Renal cortical epithelial cell (primary cell): ENCODE measurements around the gene ZBP1. TPM values are rescaled to one million over a fixed set of nuclear protein-coding genes. Genes with fewer than 3 reads are reported as not detected.

Experiments
- DNase-seq: peaks from one replicate; pipeline ENCODE4 v3.0.0-alpha.2; 2011; ENCODE audit warnings: low read depth
- total RNA-seq: library from RNA; depleted of rRNA; stranded (reverse); fragments of >200 nt; gene quantifications from 2 replicates; pipeline ENCODE4 v1.2.3, GENCODE V29; 2014

Gene ZBP1
- total RNA-seq, 1 donor from 2014 or later = not detected

DNA sequence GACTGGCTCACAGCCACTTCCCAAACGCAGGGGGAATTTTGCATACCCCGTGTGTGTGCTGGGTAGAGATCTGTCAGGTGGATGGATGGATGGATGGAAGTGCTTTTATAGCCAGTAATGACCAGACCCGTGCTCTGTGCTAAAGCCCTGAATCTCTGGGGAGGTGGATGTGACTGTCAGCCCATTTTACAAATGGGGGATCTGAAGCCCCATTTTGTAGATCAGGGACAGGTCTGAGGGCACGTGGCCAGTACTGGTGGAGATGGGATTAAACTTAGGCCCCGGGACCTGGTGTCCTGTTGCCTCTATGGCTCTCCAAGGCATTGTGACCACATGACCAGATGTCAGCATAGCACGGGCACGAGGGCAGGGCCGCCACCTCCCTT, 38.2 kb upstream of the ZBP1 start:
- no peak for DNase-seq

DNA sequence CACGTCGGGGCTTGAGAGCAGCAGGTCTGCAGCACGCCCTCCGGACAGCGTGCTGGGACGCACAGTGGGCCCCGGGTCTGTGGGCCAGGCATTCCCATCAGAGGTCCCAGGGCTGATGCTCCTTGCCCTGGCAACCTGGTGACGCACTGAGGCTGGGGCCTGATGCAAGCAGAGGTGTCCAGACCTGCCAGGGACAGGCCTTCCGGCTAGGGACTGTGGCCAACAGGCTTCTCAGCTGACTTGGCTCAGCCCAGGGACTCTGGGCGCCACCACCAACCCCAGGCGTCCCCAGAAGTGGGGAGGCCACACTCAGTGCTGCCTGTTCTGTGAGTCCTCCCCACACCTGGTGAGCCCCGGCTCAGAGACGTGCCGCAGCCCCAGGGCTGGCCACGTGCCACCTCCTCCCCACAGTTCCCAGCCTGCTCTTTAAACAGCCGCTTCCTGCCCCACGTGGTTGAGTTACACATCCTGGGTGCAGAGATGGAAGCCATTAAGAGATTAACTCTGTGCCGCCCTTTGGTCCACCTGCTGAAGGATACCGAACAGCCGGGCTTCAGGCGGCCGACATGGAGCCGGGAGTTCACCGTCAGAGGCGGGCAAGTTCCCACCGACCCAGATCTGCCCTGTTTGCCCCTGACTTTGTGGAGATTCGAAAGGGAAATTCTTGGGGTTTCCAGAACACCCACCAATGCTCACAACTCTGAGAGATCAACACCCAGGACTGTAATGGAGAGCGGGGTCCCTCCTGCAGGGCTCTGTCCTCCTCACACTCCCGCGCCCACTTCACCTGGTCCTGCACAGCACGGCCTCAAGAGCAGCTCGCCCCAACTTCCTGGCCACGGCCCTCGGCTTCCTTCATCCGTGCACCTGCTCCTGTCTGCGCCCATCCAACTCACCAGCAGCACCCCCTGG, 37.6 kb upstream of the ZBP1 start:
- DNase-seq = no peak

DNA sequence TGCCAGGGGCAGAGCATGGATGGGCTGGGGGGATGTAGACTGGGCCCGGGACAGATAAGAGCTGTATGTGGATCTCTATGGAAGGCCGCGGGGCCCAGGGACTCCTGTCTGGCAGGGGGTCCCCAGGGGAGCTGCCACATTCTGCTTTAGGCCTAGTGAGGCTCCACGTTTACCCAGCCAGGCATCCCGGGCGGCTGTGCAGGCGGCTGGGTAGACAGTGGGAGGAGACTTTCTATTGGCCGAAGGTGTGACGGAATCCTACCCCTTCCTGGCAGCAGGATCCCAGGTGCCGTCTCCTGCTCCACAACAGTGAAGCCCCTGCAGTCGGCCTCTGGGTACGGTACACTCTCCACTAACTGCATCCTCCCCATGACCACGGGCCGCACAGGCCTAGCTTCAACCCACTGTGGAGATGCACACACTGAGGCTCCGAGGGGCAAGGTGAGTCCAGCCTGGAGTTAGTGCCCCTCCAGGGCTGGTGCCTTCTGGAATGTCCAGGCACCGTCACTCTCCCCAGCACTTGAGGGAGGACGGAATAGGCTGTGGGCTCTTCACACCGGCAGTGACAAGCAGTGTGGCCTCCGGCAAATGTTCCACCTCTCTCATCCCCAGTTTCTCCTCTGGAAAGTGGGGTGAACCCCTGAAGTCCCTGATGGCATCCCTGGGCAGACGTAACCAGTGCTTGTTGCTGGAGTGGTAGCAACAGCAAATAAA, 36.8 kb upstream of the ZBP1 start:
- no peak for DNase-seq

DNA sequence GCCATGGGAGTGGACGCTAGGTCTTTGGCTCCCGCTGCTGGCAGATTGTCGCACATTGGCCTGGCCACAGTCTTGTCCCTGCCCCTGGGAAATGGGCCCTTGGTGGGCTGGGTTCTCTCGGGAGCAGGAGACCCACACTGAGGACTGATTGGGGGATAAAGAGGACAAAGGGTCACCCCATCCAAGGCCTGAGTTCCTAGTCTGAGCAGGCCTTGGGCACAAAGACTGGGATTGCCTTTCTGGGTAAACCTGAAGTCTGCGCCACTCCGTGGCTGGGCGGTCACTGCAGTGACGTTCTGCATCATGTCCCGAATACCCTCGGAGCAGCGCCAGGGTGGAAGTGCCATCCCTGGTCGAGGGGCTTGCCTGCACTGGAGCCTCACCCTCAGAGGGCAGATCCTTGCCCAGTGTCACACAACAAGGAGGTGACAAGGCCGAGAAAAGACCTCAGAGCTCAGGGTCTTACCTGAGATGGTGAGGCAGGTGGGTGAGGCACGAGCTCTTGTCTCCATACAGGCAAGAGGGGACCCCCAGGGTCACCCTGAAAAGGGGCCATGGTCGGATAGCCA, 36.1 kb upstream of the ZBP1 start:
- no peak for DNase-seq

DNA sequence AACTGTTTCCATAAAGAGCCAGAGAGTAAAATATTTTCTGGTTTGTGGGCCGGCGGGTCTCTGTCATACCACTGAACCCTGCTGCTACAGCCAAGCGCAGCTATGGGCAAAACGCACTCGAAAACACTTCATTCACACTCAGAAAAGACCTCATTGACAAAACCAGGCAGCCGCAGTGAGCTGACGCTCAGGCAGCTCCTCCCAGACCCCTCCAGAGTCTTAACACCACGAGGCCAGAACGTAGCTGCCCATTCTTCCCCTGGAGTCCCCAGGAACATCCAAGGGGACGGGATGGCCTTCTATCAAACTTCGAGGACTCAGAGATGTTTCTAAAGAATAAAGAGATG, 35.6 kb upstream of the ZBP1 start:
- DNase-seq = no peak

DNA sequence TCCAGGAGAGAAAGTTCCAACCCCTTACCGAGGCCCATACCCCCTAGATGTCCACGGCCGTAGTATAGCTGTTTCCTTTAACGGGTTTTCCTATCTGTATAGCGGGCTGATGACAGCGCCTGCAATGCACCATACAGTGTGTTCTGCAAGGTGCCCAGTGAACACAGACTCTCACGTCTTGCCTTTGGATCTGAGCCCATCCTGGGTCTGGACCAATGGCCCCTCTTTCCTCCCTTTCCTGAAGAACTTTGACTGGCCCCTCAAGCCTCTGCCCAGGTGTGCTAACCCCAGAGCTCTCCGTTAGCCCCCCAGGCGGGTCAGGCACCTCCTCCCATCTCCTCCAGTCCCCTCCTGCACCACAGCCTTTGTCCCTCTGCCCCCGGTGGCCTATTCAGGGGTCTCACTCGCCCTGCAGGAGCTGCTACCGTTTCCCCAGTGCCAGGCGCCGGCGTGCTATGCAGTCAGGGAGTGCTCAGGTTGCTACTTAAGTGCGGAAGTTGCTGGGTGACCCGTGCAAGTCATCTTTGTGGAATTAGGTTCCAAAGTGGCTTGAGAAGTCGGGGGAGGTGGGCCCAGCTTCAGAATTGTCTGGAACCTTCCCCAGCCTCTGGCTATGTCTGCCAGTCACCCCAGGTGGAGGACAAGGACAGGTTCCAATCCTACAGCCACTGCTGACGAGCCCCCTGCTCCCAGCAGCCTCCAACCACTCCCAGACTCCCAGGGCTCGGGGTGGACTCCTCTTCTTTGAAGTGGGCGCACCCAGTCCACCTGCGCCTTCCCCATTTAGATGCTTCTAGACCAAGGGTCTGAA, 35.0 kb upstream of the ZBP1 start:
- no peak for DNase-seq

DNA sequence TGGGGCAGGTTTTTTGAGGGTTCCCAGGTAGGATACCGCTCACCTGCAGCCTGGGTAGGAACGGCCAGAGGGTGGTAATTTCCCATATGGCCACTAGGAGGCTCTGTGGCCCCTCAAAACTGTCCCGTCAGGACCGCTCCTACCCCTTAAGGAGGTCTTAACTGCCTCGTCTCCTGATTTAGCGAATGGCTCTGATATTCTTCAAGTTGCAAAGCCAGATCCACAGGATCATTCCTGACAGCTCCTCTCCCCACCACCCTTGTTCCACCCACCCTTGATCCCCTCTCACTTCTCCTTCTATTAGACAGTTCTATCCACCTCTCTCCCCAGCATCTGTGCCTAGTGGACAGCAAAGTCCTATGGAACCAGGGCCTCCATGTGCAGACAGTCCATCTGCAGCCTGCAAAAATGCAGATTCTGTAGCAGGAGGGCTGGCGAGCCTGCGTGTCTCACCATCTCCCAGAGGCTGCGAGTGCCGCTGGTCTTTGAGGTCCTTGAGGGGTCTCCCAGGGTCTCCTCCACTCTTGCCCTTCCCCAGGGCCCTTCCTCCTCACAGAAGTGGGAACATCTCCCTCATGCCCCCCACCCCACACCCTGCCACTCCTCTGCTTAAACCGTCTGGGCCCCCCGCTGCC, 34.3 kb upstream of the ZBP1 start:
- peak; percentile 31 for DNase-seq

DNA sequence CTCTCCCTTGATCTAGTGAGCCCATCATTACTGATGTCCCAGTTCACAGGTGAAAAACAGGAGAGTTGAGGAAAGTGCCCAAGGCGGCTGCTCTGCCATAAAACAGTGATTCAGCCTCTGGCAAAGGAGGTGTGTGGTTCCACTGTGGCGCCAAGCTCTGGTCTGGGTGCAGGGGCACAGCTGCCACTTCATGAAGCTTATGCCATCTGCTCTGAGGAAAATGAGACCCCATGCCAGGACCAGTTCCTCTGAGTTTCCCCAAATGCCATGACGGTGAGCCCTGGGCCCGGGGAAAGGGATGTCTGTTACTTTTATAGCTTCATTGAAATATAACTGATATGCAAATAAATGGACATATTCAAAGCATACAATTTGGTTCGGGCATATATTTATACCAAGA, 33.7 kb upstream of the ZBP1 start:
- DNase-seq = no peak

DNA sequence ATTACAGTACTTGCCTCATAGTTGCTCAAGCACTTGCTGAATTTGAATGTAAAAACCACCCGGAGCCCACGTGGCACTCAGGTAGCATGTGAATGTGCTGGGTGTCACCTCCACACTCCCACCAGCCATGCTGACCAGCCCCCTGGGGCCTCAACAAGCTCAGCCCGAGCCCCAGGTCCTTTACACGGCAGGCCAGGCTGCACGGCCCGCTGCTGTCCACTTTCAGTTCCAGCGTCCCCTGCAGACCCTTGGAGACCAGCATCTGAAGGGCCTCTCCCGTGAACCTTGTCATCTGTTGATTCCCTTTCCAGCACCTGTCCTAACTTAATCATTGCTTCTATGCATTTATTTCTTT, 33.3 kb upstream of the ZBP1 start:
- DNase-seq = no peak

DNA sequence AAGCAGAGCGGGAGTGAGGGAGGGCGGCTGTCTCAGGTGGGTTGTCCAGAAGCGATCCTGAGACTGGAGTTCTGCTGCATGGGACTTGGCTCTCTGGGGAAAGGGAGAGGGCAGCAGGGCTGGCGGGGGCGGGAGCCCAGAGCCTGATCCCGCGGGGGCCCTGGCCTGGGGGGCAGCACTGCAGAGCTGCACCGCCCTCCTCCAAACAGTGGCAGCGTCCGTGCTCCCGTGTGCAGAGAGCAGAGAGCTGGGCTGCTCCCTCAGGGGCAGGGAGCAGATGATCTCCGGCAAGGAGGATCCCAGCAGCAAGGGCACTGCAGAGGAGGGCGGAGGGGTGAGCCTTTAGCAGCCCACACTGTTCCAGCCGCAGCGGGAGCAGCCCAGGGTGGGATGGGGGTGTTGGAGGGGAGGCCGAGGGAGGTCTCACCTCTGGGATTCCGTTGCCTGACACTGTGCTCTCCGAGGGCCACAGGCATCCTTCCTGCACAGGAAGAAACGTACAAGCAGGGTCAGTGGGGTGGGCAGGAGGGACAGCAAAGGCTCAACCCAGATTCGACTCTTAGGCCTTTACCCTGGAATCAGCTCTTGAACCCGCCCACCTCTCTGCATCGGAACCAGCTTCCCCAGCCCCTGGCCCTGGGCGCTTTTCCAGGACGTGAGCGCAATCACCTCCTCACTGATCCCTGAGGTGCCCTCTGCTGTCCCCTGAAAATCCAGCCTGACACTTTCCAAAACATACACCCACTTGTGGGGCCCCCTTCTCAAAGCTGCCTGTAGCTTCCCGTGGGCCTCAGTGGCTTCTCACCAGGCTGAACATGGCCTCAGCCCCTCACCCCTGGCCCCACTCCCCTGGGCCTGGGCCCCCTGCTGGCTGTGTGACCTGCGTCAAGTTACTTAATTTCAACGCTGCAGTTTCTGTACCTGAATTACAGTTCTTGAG, 32.6 kb upstream of the ZBP1 start:
- no peak for DNase-seq

DNA sequence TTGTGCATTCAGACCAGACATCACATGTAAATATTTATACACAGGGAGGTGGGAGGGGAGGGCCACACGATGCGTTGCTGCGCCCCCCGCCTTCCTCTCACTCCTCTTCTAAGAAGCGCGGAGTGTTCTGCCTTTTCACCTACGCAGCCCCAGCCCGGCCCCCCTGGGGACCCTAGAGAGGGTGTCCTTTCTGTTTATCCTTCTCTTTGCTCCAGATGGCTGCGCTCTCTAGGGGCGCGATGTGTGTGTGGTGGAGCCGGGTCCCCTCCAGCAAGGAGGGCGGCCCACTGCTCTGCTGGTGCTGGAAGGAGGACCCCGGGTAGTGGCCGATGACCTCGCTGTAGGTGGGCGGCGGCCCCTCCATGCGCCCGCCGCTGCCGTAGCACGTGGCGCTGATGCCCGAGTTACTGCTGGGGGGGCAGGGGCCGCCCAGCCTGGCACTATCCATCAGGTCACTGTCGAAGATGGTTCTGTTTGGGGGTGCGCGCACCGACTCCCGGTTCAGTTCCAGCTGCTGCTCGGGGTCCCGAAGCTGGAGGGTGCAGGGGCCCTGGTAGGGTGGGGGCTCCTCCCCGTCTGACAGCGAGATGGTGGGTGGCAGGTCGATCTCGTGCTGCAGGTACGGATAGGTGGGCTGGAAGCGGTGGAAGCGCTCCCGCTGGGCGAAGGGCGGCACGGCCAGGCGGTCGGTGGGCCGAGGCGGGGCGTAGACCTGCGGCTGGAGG, 31.8 kb upstream of the ZBP1 start:
- no peak for DNase-seq

DNA sequence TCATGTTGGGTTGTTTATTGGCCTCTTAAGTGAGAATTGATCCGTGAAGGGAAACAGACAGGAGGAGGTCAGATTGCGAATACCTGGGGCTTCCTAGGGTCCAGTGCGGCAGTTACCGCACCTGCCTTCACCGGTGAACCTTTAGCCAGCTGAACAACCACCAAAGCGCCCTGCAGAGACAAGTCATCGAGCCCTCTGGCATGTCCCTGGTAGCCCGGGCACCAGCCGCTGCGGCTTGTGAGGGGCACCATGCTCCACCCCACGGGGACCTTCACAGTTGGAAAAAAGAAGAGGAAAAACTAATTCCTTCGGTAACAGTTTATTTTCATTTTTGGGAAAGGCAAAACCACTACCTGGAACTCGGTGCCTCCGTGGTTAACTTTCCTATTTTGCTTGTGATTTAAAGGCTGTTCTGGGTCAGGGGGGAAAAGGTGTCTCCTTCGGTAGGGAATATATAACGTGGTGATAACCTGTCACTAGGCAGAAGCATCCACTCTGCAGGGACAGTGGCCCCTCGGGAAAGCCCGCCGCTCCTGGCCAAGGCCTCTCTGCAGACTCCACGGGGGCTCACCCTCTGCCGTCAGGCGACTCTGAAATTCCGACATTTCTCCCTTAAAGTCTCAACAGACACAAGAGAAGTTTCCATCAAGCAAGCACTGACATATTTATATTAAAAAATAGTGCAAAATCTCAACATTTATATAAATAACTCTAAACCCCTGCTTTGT, 30.7 kb upstream of the ZBP1 start:
- DNase-seq = no peak

DNA sequence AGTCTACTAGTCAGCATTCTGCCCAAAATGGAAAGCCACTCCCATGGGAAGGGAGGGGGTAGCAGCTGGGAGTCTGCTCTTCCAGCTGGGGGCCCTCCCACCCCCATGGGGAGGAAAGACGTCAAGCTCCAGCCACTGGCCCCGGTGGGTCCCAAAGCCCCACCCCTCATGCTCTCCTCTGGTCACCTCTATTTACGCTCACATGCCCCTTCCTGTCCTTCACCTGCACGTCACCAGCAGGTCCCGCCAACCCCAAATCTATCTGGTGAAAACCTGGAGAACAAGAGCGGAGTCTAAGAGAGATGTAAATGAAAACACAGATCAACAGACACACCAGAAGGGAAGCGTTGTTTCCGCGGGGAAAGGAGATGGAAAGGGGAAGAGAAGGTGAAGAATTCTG, 30.0 kb upstream of the ZBP1 start:
- DNase-seq = no peak

DNA sequence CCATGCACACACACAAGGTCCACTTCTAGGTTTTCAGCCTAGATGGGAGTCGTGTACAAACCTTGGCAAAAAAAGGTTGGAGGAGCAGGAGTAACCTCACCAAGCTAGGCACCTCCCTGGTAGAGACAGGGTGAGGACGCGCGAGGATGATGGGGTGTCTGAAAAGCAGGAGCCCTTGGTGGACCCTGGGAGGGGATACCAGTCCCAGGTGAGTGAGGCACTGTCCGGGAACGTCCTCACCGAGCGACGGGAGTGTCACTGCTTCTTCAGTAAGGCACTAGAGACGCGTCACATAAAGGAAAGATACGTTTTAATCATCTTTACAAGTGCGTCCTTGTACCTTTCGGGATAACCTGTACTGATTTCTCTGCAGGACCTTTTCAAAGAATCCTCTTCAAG, 29.4 kb upstream of the ZBP1 start:
- no peak for DNase-seq

DNA sequence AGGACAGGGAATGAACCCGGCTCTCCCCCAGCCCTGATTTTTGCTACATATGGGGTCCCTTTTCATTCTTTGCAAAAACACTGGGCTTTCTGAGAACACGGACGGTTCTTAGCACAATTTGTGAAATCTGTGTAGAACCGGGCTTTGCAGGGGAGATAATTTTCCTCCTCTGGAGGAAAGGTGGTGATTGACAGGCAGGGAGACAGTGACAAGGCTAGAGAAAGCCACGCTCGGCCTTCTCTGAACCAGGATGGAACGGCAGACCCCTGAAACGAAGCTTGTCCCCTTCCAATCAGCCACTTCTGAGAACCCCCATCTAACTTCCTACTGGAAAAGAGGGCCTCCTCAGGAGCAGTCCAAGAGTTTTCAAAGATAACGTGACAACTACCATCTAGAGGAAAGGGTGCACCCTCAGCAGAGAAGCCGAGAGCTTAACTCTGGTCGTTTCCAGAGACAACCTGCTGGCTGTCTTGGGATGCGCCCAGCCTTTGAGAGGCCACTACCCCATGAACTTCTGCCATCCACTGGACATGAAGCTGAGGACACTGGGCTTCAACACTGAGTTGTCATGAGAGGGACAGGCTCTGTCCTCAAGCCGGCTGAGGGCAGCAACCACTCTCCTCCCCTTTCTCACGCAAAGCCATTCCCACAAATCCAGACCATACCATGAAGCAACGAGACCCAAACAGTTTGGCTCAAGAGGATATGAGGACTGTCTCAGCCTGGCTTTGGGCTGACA, 28.8 kb upstream of the ZBP1 start:
- no peak for DNase-seq

DNA sequence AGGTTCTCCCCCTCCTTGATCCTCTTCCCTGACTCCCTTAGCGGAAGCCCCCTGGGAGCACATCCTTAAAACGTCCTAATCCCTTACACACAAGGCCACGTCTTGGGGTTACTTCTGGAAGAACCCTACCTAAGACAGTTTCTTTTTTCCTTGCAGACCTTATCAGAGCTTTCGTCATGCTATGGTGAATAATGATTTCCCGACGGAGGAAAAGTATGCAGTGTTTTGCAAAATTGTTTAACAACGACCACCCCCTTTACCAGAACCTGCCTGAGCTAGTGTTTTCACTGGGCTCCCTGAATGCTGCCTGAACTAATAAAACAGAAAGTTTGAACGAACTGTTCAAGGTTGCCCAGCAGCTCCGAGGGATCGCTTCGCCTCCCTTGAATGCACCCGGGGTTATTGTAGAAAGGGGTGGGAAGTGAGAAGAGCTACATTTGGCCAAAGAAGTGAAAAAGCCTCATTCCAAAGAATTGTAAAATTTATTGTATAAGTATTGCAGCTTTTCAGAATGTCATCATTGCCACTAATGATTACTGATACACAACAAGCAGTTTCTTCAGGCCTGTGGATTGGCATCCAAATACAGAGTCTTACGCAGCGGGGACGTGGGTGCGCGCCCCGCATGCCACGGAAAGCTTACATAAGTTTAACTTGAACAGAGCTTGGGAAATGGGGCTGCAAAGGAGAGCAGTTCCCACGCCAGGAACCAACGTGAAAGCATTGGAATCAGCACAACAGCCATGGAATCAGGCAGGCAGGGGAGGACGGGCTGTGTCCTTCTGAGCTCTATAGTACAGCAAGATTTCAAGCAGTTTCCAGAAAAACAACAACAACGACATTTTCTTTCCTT, 27.9 kb upstream of the ZBP1 start:
- no peak for DNase-seq
